ENCODE results near the gene HIPK2.

Gene HIPK2

DNA sequence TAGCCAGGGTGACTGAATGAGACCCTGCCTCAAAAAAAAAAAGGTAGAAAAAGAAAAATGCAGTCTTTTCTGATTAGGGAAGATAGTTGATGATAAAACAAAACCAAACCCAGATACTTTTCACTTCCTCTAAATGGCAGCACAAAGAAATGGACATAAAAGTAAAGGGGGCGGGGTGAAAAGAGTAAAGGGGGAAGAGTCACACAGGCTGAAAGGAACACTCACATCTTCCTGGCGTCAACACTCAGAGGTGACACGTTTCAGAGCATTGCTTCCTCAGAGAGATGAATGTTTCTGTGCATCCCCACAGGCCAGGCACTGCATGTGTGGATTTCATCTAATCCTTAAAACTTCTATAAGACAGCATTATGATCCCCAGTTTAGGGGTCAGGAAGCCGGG lies 81.2 kb downstream of the HIPK2 start:
- no peak for DNase-seq (ENCODE audit: low read depth in 2 of 2)

DNA sequence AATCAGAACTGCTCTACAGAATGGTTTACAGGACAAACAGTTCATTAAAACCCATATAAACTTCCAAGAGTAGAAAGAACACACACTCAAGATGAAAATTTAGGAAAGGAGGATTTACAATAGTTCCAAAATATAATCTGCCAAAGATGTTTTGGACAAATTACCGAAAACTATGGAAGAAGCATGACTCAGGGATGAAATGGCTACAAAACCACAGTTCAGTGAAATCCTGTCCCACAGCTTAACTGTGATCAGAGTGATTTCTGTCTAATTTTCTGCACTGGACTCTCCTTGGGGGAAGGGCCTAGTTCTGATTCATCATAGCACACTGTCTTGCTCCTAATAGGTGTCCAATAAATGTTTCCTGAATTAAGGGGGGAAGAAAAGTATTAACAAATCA lies 82.2 kb downstream of the HIPK2 start:
- DNase-seq (ENCODE audit: low read depth in 2 of 2) = no peak

DNA sequence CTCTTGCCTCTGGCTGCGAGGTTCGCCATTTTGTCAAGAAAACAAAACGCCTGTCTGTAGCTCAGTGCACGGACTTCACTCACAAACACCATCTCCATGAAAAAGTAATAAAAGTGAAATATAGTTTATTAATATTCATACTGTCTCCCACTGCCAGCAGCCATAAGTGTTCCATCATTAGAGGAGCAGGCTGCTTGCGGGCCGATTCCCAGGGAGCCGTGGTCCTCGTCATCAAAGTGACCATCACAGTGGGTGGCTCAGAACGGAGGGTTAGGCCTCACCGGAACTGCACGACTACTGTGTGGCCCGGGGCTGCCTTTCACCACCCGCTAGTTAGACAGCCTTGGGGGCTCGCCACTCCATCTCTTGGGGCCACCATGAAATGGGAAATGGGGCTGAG lies 82.7 kb downstream of the HIPK2 start:
- no peak for DNase-seq (ENCODE audit: low read depth in 2 of 2)

DNA sequence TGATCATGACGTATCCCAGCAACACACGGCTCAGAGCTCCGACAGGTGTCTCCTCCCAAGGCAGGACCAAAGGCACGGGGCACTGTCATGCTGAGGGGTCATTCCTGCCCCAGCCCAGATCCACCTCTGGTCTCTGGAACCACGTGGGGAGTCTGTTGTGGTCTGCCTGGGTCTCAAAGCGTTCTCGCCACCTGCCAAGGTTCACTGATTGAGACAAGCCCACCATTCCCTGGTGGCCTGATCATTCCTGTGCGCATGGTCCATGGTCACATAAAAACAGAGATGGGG lies 83.5 kb downstream of the HIPK2 start:
- no peak for DNase-seq (ENCODE audit: low read depth in 2 of 2)

DNA sequence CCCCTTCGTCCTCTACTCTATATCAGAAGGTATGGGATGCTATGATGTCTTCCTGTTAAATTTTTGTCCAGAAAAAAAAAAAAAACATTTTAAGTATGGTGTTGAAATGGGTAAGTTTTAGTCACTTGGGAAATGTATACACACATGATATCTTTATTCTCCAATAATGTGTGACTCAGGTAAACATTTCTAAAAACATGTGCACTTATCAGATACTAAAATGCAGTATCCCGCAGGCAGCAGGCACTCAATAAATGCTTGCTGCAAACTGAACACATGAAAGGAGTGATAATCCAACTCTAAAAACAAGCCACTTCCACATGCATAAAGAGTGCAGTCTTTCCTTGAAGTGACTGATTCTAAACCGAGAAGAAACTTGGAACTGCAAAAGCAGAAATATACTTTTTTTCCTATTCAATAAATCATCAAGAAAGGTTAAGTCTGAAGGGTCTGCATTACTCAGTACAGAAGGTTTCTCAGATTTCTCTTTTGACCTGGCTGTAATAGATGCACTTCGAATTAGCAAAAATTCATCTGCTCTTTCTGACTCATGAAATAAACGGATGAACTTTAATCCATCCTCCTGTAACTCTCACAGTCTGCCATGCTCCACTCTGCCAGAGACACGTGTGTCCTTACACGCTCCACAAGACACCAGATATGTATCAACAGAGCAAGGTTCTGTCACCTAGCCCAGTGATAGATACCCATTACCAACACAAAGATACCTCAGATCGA lies 84.0 kb downstream of the HIPK2 start:
- DNase-seq (ENCODE audit: low read depth in 2 of 2) = no peak

DNA sequence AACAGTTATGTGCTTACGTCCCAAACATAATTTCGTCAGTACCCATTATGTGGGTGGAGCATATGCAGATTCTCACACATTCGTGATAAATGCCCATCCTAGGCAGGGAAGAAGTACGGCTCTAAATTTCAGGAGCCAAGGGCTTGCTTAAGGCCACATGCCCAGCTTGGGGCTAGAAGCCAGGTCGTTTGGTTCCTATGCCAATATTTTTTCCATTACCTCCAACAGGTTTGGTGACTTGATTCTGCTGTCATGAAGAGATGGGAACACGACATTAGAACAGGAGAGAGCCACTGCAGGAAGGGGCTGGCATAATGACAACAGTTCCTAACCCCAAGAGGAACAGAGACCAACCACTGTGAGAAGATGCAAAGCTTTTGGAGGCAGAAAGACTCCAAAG lies 85.1 kb downstream of the HIPK2 start:
- no peak for DNase-seq (ENCODE audit: low read depth in 2 of 2)

DNA sequence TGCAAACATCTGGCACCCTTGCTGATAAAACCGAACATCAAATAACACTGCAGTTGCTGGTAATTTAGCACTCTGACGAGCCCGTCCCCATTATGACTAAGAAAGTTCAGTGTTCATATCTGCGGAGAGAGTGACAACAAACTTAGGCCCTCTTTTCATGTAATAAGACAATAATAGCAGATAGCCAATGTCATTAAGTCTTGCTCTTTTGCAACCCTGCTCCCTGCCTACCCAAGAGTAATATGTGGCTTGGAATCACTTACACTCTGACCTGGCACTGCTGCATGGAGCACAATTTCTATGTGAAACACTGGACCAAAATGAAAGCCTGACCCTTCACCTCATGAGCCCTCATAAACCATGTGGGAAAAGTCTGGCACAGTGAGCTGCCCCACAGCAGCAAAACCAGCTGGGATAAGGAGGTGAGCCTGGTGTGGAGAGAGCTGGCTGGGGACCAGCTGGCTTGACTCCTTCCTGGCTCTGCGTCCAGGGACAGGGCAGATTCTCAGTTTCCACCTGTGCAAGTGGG lies 86.5 kb downstream of the HIPK2 start:
- DNase-seq (ENCODE audit: low read depth in 2 of 2) = no peak

DNA sequence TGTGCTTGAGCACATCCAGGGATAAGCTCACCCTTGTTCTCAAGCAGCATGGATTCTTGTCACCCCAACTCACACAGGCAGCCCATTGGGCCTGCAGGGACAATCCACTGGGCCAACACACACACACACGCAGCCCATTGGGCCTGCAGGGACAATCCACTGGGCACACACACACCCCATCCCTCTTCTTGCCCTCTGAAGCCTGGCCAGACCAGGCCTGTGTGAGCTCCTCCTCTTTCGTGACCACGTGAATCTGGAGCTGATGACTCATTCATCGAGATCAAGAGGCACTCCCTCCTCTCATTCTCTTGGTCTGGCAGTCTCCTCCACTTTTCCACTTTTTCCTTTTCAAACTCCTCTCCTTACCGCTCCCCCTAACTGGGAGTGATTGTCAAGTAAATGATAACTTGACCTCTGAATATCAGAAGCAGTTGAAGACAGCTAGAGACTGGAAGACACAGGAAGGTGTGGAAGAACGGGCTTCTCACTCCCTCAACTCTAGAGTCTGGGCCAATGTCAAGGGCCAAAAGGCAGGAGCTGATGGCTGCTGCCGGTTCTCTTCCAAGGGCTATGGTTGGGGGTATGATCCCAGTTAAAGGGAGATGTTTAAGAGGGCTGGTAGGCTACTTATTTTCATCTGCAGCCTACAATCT lies 89.7 kb downstream of the HIPK2 start:
- DNase-seq (ENCODE audit: low read depth in 2 of 2) = no peak

DNA sequence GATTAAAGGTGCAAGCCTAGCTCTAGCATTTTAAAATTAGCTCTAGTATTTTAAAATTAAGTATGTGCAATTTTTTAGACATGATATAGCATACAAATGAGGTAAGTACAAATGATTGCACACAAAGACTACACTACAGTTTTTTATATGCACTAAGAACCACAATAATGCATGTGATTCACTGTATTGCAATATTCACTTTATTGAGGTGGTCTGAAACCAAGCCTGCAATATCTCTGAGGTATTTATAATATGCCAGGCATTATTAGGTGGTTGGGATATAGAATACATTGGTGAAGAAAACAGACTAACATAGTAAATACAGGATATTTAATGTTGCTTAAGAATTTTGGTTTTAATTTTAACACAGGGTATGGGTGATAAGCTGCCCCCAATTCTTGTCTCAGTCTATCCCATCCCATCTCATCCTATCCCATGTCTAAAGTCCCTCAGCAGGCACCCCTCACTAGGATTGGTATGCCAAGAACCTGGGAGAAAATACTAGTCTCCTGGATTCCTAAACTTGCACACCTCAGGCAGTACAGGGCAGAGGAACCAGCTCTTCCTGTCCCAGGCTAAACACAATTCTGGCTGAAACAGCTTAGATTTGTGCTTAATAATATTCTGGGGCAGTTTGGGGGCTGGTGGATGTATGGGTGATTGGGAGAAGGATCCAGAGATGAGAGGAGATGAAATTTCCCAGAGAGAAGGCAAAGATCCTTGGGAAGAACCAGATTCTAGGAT lies 90.4 kb downstream of the HIPK2 start:
- no peak for DNase-seq (ENCODE audit: low read depth in 2 of 2)

DNA sequence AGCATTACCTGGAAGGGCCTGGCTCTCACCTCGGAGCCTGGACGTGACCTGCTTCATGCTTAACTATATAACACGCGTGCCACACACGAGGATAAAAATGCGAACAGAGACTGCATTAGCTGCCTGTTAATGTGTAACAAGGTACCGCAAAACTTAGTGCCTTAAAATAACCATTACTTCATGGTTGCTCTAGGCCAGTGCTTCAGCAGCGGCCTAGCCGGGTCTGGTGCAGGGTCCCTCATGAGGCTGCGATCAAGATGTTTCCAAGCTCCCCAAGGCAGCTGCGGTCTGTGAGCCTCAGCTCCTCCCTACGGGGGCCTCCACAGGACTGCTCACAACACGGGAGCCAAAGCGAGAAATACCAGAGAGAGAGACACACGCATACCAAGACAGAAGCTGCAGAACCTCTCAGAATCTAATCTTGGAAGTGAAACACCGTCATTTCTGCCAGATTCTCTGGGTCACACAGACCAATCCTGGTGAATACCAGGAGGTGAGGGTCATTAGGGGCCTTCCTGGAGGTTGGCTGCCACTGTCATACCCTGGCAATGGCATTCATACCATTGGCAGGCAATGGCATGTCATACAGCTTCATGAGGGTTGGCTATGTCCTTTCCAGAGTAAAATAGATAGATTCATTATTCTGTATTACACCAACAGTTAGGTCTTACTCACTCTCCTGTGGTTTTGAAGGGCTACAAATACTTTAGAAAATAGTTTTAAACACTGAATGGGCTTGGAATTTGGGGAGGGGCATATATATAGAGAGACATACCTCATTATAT lies 94.5 kb downstream of the HIPK2 start:
- DNase-seq (ENCODE audit: low read depth in 2 of 2) = no peak

DNA sequence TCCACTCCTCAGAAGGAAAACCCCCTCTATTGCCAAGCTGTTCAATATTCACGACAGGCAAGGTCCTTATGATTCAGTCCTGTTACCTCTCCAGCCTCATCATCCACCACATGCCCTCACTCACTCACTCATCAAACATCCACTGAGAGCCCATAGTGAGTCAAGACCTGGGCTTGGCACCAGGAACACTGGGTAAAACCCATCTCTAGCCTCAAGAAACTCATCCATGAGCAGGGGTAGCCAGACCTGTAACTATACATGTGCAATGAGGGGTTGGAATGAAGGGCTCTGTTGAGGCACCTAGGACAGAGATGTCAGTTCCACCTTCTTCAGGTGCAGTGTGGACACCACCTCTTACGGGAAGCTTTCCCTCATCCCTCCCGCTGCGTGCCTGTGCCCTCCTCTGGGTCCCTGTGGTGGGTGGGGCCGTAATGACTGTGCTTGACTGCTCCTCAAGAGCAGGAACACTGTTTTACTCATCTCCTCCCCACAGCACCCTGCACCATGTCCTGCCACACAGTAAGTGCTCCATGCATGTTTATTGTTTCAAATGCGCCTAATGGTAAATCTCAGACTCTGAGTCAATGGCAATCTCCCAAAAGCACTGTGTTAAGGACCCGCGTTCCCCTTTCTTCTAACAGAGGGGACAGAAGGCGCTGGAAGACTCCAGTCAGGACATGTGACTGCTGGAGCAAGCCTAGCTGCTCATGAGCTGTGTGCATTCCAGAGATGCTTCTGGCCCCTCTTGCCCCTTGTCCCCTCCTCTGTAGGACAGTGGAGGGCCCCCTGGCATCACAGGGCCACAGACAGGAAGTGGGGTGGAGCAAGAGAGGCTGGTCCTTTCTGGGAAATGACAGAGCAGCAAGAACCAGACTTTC lies 95.4 kb downstream of the HIPK2 start:
- peak; percentile 45 to 47 for DNase-seq (ENCODE audit: low read depth in 2 of 2)

DNA sequence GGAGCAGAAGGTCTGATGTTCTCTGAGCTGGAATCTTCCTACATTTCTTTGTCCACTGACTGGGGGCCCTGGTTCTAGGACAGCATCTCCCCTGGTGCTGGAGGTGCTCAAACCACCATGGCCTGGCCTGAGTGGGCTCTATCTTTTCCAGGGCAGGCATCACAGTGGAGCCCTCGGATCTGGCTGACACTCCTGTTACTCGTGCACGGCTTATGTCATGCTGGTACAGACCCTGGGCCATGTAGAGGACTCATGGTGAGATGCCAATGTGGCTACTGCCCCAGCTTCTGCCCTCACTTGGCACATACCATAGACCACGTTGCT lies 96.0 kb downstream of the HIPK2 start:
- DNase-seq (ENCODE audit: low read depth in 2 of 2) = no peak

DNA sequence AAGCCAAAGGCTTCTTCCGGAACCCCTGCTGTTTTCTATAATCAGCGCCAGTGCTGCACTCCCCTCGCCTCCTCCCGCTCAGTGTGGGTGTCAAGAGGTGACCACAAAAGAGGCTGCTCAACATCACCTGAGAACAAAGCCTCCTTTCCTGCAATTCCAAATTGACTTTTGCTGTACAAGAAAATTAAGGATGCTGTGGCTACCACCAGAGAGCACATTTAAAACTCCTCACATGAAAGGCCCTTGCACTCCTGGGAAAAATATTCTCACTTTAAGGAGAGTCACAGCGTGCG lies 96.4 kb downstream of the HIPK2 start:
- DNase-seq (ENCODE audit: low read depth in 2 of 2) = no peak

DNA sequence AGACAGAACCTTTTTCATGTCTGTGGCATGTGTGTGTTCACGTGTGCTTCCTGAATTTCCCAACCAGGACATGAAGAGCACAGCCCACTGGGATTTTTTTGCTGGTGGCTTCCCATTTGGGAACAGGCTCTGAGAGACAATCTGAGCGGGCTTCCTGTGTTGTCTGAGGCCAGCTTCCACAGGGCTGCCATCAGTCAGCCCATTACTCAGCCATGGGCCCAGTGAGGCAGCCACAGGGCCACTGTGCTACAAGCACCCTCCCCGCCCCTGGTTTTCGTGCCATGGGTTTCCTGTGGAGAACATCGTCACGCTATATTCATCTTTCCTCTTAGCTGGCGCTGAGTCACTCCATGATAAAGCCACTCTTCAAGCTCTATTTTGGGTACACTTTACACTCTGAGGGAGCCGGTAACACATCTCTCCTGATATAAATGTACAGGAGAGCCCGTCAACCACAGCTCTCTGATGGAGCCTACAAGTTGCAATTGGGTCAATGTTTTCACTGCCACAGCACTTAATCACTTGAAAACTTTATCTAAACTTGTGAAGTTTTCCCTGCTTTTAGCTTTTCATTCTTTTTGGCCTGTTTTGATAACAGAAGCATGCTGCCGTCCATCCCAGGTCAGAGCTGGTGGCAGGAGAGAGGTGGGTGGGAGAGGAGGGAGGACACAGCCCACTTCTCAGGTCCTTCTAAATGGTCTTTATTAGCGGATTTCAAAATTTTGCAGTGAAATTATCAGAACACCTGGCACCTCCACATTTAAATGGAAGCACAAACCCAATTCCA lies 96.9 kb downstream of the HIPK2 start:
- peak; percentile 82 to 86 for DNase-seq (ENCODE audit: low read depth in 2 of 2)

DNA sequence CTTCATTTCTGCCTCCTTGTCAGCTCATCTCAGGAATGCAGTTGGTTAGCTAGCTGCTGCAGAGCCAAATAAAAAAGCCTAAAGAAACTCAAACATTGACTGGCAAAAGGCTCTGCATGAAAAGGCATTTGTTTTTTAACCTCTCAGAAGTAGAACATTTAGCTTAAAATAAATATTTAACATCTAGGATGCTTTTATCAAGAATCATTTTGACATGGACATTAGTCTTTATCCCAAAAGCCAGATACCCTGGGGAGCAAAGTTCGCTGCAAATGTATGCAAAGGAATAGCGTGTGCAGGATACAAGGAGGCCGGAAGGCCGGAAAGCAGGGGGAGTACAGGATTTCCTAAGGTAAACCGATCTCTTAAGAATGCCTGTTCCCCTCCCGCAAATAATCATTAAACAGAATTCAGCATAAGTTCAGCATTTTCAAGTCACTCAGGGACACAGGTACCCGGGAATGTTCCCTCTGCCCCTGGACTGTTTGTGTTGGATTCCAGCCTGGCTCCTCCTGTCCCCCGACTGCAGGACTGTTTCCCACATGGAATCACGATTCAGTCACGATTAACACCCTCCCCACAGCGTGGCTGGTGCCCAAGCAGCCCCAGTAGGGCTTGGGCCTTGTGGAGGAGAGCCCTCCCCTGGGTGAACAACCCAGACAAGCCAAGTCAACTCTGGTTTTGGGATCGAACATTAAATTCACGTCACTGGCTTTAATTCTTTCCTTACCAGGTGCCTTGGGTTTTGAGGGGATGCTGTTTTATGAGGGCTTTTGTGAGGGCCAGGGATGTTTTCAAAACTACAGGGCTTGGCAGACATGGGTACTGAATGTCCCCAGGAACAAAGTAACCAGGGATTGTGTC lies 97.8 kb downstream of the HIPK2 start:
- DNase-seq (ENCODE audit: low read depth in 2 of 2) = no peak

DNA sequence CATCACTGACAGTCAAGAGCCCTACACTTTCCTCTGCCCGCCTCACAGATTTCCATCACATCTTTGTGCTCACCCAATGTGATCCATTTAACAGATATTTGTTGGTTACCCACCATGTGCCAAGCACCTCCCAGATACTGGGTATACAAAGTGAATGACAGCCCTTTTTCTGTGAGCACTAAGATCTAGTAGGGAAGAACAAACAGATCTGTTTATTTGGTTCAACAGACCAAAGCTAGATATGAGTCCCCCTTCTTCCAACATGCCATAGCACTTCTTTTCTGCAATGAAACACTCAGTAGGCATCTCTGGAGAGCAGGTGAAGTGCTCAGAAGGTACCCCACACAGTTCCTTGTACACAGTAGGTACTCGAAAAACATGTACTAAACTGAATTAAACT lies 101.4 kb downstream of the HIPK2 start:
- DNase-seq (ENCODE audit: low read depth in 2 of 2) = no peak

DNA sequence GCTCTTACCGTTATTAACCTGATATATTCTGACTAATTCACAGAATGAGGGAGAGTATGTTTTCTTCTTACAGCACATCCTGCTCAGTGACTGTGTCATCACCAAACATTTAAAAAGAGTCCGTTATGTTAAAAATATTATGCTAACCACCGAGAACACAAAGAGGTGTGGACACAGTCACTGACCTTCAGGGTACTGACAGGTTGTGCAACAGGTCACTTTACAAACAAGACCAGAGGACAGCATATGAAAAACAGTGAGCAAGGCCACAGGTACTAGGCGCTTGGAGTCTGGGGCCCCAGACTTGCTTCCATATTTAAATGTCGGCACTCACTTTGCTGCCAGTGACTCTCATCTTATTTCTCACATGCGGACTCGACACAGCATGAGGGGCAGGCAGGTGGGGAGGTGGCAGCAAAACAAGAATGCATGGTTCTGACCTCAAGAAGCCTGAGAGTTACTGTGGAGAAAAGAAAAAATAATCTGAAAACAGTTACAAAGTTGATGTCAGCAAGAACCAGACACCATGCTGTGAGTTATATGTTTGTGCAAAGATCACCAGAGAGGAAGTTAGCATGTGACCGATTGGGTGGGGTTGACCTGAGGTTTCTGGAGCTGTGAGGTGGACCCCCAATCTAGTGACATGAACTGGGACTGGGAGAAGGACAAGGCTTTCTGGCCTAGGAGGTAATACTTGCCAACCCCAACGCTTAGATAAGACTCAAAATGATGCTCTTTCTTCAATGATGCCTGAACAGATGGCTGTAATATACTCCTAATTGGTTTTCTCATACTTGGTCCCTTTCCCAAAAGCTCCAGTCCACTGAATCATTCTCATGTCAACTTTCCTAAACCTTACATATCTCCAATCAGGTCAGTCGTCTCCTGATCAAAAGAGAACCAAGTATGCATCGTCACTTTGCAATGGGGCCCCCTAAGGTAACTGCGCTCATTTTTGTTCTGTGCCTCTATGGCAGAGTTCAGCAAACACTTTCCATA lies 102.4 kb downstream of the HIPK2 start:
- no peak for DNase-seq (ENCODE audit: low read depth in 2 of 2)

DNA sequence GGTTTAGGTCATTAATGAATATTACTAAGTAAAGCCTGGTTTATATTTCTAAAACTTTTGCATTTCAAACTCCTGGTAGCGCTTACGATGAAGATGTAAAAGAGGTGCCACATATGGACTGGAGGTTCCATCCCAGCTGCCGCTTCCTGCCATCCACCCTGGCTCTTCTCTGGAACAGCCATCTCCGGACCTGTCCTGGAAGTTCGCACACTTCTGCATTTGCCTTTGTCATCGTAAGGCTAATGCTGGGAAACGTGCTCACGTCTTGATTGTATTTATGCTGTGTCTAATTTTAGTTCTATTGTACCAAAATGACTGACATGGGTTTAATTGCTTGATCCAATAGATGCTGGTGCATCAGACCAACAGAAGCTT lies 103.1 kb downstream of the HIPK2 start:
- no peak for DNase-seq (ENCODE audit: low read depth in 2 of 2)

DNA sequence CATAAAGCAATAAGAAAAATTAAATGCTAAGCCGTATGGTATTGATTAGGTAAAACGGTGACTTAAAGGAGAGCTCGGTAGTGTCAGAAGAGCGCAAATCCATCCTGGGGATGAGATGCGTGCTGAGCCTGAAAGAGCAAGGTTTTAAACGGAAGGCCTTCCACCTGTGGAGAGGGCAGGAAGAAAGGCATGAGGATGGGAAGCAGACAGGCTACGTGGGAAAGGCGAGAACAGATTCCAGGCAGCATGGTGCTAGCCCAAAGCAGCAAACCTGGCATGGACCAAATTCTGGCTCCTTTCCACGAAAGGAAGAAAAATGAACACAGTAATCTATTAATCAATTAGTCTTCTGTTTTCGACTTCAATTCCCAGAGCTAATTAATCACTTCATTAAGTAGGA lies 103.5 kb downstream of the HIPK2 start:
- no peak for DNase-seq (ENCODE audit: low read depth in 2 of 2)

Data from stimulated activated CD4-positive, alpha-beta T cell treated with anti-CD3 and anti-CD28 coated beads, Interleukin-15, amount 100 ng/mL, for 48 hours (primary cell).